GM18499 (cell line): Measurements from ENCODE around the gene DIO1.

Source experiments
- ATAC-seq: cut with Tn5 transposase; IDR thresholded peaks from one replicate; pipeline ENCODE4 v1.9.1; 2021; ENCODE audit warnings: moderate number of reproducible peaks; ENCODE audit not compliant: insufficient read depth, unreplicated experiment

Gene DIO1

DNA sequence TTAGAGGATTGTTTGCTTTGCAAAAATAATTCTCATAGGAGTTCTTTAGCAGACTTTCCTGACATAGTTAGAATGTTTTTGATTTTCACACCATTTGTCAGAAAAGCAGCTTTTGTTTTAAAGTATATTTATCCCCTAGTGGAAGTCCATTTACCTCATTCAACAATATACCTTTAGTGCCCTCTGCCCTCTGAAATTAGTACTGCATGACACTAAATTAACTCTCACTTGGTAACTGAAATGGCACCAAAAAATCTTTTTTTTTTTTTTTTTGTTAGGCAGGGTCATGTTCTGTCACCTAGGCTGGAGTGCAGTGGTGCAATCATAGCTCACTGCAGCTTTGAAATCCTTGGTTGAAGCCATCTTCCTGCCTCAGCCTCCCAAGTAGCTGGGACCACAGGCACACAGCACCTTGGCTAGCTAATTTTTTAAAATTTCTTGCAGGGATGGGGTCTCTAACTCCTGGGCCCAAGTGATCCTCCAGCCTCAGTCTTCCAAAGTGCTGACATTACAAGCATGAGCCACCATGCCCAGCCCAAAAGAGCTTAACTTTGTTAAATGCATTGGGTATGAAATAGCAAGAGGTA, 65.8 kb downstream of the DIO1 start:
- no peak for ATAC-seq
